AG10803 (cell line): ENCODE data around the gene DPAGT1.
"Not testable (repeated sequence)": the region's sequence is repeated elsewhere in the genome, so short reads cannot be mapped to it uniquely, and the experiment has no call there.

ENCODE experiments used
- DNase-seq: peaks from one replicate; pipeline ENCODE4 v3.0.0; 2010; ENCODE audit warnings: low read depth
- H3K4me3 ChIP-seq: 2 replicates; pipeline ENCODE4 v1.5.1; 2011; ENCODE audit warnings: mild to moderate bottlenecking, low read length, control low read depth
- CTCF ChIP-seq: conservative IDR thresholded peaks from 2 replicates; pipeline ENCODE4 v1.5.1; 2011; ENCODE audit warnings: mild to moderate bottlenecking, low read length, control low read depth, inconsistent platforms

The DPAGT1 gene

GRCh38 chr11:119067371-119068222 lies 34.1 kb downstream of the DPAGT1 start, which contains the start of gene VPS11:
Gene VPS11 (plus strand): TSS chr11:119067818. CDS start chr11:119067824, 6 bp downstream.
- TF ChIP-seq CTCF: no peak
- peak within 1 kb of the TSS; percentile 79 for H3K4me3 ChIP-seq
- DNase-seq: peak; percentile 94

- peak; percentile 62 for TF ChIP-seq CTCF
- H3K4me3 ChIP-seq: no peak overlapping the region
- peak; percentile 46 for DNase-seq
Observed at GRCh38 chr11:119065369-119065768, 36.3 kb downstream of the DPAGT1 start.

GRCh38 chr11:119062779-119063178 lies 38.9 kb downstream of the DPAGT1 start:
- no peak for TF ChIP-seq CTCF
- peak; percentile 57 for DNase-seq
- H3K4me3 ChIP-seq: no peak overlapping the region

- no peak for DNase-seq
- no peak for TF ChIP-seq CTCF
Observed at GRCh38 chr11:119061256-119061655, 40.4 kb downstream of the DPAGT1 start.

GRCh38 chr11:119059128-119059527 lies 42.5 kb downstream of the DPAGT1 start:
- DNase-seq, H3K4me3 ChIP-seq: not testable (repeated sequence)

More at GRCh38 chr11:119061256-119061655, 40.4 kb downstream of the DPAGT1 start:
- no peak overlapping the region for H3K4me3 ChIP-seq

GRCh38 chr11:119057000-119057769 lies 44.5 kb downstream of the DPAGT1 start, which contains the start of gene HYOU1:
Gene HYOU1 (minus strand): TSS chr11:119057205. CDS start chr11:119056160, 1,045 bp downstream.
- DNase-seq: peak; percentile 95
- TF ChIP-seq CTCF: peak; percentile 32
- peak within 1 kb of the TSS; percentile 88 for H3K4me3 ChIP-seq

GRCh38 chr11:119056421-119056999 lies 45.1 kb downstream of the DPAGT1 start:
- TF ChIP-seq CTCF: no peak
- peak overlapping the region; percentile 88 for H3K4me3 ChIP-seq
- DNase-seq: peak; percentile 5
